Esophagus mucosa (tissue), 1 donor: ENCODE measurements around the gene EEIG2. TPM values are rescaled to one million over a fixed set of nuclear protein-coding genes. Genes with fewer than 3 reads are reported as not detected.
"Not testable (repeated sequence)": the region's sequence is repeated elsewhere in the genome, so short reads cannot be mapped to it uniquely, and the experiment has no call there.

Experiments used
- ATAC-seq: fragments of 200-7000 bp; cut with Tn5 transposase; one replicate; pipeline ENCODE4 v1.9.1; 2020
- total RNA-seq: library from RNA; stranded (reverse); gene quantifications from one replicate; pipeline ENCODE4 v1.2.4, GENCODE V29; 2023
- donor health status: DM: yes; HTN: yes; CAD: no.

EEIG2 gene
- total RNA-seq, result 3.4 TPM

- peak; percentile 92 for ATAC-seq
These were observed at the start of gene EEIG2 for GRCh38 chr1:108559215-108560186. Gene EEIG2, plus strand, starts transcription at chr1:108560100. Its CDS starts 329 bp downstream, at chr1:108560429.

GRCh38 chr1:108511764-108512163 is 48.1 kb upstream of the EEIG2 start:
- ATAC-seq, result peak; percentile 63

GRCh38 chr1:108512239-108513043 is 47.5 kb upstream of the EEIG2 start:
- no peak for ATAC-seq

GRCh38 chr1:108513044-108513415 is 46.9 kb upstream of the EEIG2 start:
- no peak for ATAC-seq

GRCh38 chr1:108513914-108514313 is 46.0 kb upstream of the EEIG2 start:
- ATAC-seq, result not testable (repeated sequence)

GRCh38 chr1:108517301-108517897 is 42.5 kb upstream of the EEIG2 start:
- not testable (repeated sequence) for ATAC-seq

GRCh38 chr1:108521990-108522393 is 37.9 kb upstream of the EEIG2 start:
- no peak for ATAC-seq

- no peak for ATAC-seq
These were observed 36.1 kb upstream of the EEIG2 start for GRCh38 chr1:108523829-108524228.

- ATAC-seq, result no peak
These were observed 35.2 kb upstream of the EEIG2 start for GRCh38 chr1:108524676-108525075.

GRCh38 chr1:108527135-108527534 is 32.8 kb upstream of the EEIG2 start:
- no peak for ATAC-seq

- ATAC-seq, result no peak
These were observed 32.1 kb upstream of the EEIG2 start for GRCh38 chr1:108527837-108528236.

- ATAC-seq, result no peak
These were observed 28.5 kb upstream of the EEIG2 start for GRCh38 chr1:108531444-108531843.

GRCh38 chr1:108532730-108533129 is 27.2 kb upstream of the EEIG2 start:
- no peak for ATAC-seq

- ATAC-seq, result peak; percentile 72
These were observed 26.4 kb upstream of the EEIG2 start for GRCh38 chr1:108533351-108534083.

- no peak for ATAC-seq
These were observed 25.1 kb upstream of the EEIG2 start for GRCh38 chr1:108534759-108535158.

- not testable (repeated sequence) for ATAC-seq
These were observed 24.5 kb upstream of the EEIG2 start for GRCh38 chr1:108535315-108535897.

GRCh38 chr1:108536021-108536420 is 23.9 kb upstream of the EEIG2 start:
- ATAC-seq, result not testable (repeated sequence)

GRCh38 chr1:108536791-108537190 is 23.1 kb upstream of the EEIG2 start:
- ATAC-seq, result peak; percentile 46

GRCh38 chr1:108537976-108538375 is 21.9 kb upstream of the EEIG2 start:
- ATAC-seq, result no peak

GRCh38 chr1:108540977-108541376 is 18.9 kb upstream of the EEIG2 start:
- no peak for ATAC-seq

GRCh38 chr1:108541861-108542260 is 18.0 kb upstream of the EEIG2 start:
- no peak for ATAC-seq

- not testable (repeated sequence) for ATAC-seq
These were observed 12.4 kb upstream of the EEIG2 start for GRCh38 chr1:108547493-108547892.
